NB4 (cell line): ENCODE measurements around the gene CDC34.

ENCODE experiments used
- MYC ChIP-seq: IDR thresholded peaks from 2 replicates; pipeline ENCODE4 v1.6.1; 2011; ENCODE audit warnings: low read depth, low read length
- POLR2A ChIP-seq: IDR thresholded peaks from 2 replicates; pipeline ENCODE4 v1.6.1; 2011; ENCODE audit warnings: mild to moderate bottlenecking; ENCODE audit not compliant: insufficient read length; ENCODE audit errors: extremely low read depth
- TF ChIP-seq, protein P1 (sequence below): IDR thresholded peaks from one replicate; pipeline ENCODE4 v1.5.1; 2012; ENCODE audit warnings: low read depth, low read length

DNA sequence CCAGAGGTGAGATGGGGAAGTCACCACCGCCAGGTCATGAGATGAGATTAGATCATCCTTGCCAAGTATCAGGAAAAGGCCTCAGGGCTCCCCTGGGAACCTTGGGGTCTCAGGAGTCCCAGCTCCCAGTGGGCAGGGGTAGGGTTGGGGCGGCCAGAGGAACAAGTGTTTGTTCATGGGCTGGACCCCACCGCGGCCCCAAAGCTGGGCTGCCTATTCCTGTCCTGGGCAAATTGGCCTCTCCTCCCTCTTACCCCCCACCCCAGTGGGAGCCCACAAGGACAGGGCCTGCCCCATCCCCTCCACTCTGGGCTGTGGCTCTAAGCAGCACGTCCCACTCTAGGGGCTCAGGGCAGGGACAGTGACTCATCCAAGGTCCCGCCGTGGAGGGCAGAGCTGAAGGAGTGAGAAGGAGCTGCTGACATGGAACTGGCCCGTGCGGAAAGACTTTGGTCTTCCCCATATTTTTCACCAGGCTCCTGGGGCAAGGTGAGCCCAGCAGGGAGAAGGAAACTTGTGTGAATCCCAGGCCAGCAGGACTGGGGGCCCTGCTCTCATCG is 54.1 kb downstream of the CDC34 start:
- TF ChIP-seq, protein P1, sequence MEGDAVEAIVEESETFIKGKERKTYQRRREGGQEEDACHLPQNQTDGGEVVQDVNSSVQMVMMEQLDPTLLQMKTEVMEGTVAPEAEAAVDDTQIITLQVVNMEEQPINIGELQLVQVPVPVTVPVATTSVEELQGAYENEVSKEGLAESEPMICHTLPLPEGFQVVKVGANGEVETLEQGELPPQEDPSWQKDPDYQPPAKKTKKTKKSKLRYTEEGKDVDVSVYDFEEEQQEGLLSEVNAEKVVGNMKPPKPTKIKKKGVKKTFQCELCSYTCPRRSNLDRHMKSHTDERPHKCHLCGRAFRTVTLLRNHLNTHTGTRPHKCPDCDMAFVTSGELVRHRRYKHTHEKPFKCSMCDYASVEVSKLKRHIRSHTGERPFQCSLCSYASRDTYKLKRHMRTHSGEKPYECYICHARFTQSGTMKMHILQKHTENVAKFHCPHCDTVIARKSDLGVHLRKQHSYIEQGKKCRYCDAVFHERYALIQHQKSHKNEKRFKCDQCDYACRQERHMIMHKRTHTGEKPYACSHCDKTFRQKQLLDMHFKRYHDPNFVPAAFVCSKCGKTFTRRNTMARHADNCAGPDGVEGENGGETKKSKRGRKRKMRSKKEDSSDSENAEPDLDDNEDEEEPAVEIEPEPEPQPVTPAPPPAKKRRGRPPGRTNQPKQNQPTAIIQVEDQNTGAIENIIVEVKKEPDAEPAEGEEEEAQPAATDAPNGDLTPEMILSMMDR: no peak
- no peak for TF ChIP-seq POLR2A
- no peak for TF ChIP-seq MYC
